ENCODE data around the gene VSTM1.

- TF ChIP-seq CTCF (IDR thresholded peaks at IDR 0.05) (no peak), POLR2AphosphoS5 (IDR thresholded peaks at IDR 0.05) (no peak)
Observed at GRCh38 chr19:54095136-54095858, 31.6 kb upstream of the VSTM1 start.
